Adipocyte (in vitro differentiated cells): ENCODE results near the gene OXSR1.

ENCODE experiments used
- DNase-seq: peaks from one replicate; pipeline ENCODE4 v3.0.0-alpha.2; 2015; ENCODE audit warnings: low read depth
- H3K27me3 ChIP-seq: replicated peaks from 2 replicates; pipeline ENCODE4 v1.7.0; 2013; ENCODE audit warnings: mild to moderate bottlenecking, low read length, moderate library complexity; ENCODE audit not compliant: control insufficient read depth, insufficient read depth
- H3K36me3 ChIP-seq: 2 replicates; pipeline ENCODE4 v1.7.0; 2013; ENCODE audit warnings: low read length, mild to moderate bottlenecking, moderate library complexity; ENCODE audit not compliant: control insufficient read depth, insufficient read depth, severe bottlenecking
- H3K4me1 ChIP-seq: 2 replicates; pipeline ENCODE4 v1.7.0; 2013; ENCODE audit warnings: mild to moderate bottlenecking, low read length, moderate library complexity; ENCODE audit not compliant: control insufficient read depth, insufficient read depth
- H3K4me3 ChIP-seq: 2 replicates; pipeline ENCODE4 v1.7.0; 2013; ENCODE audit warnings: mild to moderate bottlenecking, low read length, moderate library complexity
- H3K9ac ChIP-seq: 2 replicates; pipeline ENCODE4 v1.7.0; 2013; ENCODE audit warnings: mild to moderate bottlenecking, low read length, moderate library complexity
- H3K9me3 ChIP-seq: 2 replicates; pipeline ENCODE4 v1.7.0; 2013; ENCODE audit warnings: mild to moderate bottlenecking, low read length, moderate library complexity; ENCODE audit not compliant: control insufficient read depth

The OXSR1 gene

DNA sequence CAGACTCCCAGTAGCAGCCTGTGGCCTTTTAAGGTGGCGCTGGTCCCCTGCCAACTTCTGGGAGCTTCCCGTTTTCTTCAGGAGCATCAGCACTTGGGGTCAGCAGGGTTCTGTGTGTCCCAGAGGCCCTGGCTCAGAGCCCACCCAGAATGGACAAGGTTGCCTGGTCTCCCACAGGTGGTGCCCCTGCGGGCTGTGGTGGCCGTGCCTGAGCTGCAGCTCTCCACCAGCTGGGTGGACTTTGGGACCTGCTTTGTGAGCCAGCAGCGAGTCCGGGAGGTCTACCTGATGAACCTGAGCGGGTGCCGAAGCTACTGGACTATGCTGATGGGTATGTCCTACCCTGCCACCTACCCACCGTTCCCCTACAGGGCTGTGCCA, 43.9 kb upstream of the OXSR1 start:
- no peak overlapping the region for H3K4me3 ChIP-seq
- no peak overlapping the region for H3K9ac ChIP-seq
- H3K9me3 ChIP-seq = no peaks in the 10 kb centered on the region
- no peaks in the 10 kb centered on the region for H3K27me3 ChIP-seq
- DNase-seq = no peak
- peaks cover 62% of the 10 kb centered on the region for H3K36me3 ChIP-seq
- no peaks in the 10 kb centered on the region for H3K4me1 ChIP-seq

GRCh38 chr3:38121832-38122461, 43.4 kb upstream of the OXSR1 start:
- H3K4me1 ChIP-seq = no peaks in the 10 kb centered on the region
- H3K4me3 ChIP-seq = no peak overlapping the region
- H3K9me3 ChIP-seq = no peaks in the 10 kb centered on the region
- no peak overlapping the region for H3K9ac ChIP-seq
- H3K27me3 ChIP-seq = no peaks in the 10 kb centered on the region
- DNase-seq = no peak
- H3K36me3 ChIP-seq = peaks cover 67% of the 10 kb centered on the region

- no peaks in the 10 kb centered on the region for H3K9me3 ChIP-seq
These were observed 42.5 kb upstream of the OXSR1 start for GRCh38 chr3:38122712-38123290.

DNA sequence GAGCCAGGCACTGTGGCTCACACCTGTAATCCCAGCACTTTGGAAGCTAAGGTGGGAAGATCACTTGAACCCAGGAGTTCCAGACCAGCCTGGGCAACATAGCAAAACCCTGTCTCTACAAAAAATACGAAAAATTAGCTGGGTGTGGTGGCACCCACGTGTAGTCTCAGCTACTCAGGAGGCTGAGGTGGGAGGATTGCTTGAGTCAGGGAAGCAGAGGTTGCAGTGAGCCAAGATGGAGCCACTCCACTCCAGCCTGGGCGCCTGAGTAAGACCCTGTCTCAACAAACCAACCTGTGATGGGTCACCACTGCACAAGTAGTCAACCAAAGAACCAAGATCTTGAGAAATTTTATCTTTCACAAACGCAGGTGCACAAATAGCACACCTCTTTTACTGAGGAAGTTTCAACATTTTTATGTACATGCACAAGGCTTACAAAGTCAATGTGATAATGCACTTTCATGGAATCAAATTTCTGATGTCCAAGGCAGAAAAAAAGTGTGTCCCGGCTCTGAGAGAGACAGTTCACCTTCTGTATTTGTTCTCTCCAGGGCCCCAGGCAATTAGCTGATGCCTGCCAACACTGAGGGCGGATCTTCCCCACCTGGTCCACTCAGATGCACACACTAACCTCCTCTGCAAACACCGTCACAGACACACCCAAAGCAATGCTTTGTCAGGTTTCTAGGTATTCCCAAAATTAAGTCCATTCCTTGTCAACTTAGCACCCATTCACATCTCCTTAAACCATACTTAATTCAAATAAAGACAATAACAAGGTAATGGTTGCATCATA, 40.8 kb upstream of the OXSR1 start:
- Histone ChIP-seq H3K9ac (no peak overlapping the region), H3K27me3 (no peaks in the 10 kb centered on the region), H3K4me1 (peaks cover 2% of the 10 kb centered on the region), H3K36me3 (peaks cover 91% of the 10 kb centered on the region), H3K9me3 (no peaks in the 10 kb centered on the region), H3K4me3 (no peak overlapping the region)
- no peak for DNase-seq

More at GRCh38 chr3:38122712-38123290, 42.5 kb upstream of the OXSR1 start:
- H3K4me1 ChIP-seq = no peaks in the 10 kb centered on the region
- no peak overlapping the region for H3K4me3 ChIP-seq
- H3K9ac ChIP-seq = no peak overlapping the region
- peaks cover 76% of the 10 kb centered on the region for H3K36me3 ChIP-seq
- H3K27me3 ChIP-seq = no peaks in the 10 kb centered on the region
- DNase-seq = no peak

DNA sequence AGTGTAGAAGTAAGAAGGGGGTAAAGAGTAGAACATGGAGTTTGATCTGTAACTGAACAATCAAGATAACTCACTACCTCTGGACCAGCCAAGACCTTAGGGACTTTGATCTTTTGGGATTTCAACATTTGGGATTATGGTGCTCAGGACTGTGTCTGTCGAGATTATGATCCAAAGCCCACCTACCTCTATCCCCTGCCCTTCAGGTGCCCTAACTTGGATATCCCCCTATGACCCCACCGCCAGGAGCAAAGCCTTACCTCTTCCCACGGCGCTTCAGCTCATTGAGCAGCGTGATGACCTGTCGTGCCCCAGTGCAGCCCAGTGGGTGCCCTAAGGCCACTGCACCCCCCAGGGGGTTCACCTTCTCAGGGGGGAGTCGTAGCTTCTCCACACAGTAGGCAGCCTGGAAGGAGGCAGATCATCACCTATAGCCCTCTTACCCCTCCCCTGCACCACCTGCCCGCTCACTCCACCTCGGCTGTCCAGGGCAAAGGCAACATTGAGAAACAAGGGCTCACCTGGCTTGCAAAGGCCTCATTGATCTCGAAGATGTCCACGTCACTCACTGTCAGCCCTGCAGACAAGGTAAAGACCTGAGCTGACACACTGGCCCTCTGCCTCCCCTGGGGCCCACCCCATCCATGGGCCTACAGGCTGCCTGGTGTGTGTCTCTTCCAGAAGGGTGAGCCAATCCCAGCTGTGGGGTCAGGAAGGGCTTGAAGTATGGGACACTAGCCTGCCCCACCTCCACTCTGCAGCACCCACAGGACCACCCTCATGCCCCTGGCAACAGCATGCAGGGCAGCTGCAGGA, 39.8 kb upstream of the OXSR1 start:
- Histone ChIP-seq H3K4me1 (peaks cover 5% of the 10 kb centered on the region), H3K36me3 (peaks cover 94% of the 10 kb centered on the region), H3K27me3 (no peaks in the 10 kb centered on the region), H3K4me3 (no peak overlapping the region), H3K9ac (no peak overlapping the region), H3K9me3 (no peaks in the 10 kb centered on the region)
- no peak for DNase-seq

- Histone ChIP-seq H3K4me3 (no peak overlapping the region), H3K9me3 (no peaks in the 10 kb centered on the region), H3K27me3 (no peaks in the 10 kb centered on the region), H3K9ac (no peak overlapping the region), H3K4me1 (peaks cover 10% of the 10 kb centered on the region), H3K36me3 (peaks cover 94% of the 10 kb centered on the region)
- DNase-seq = no peak
These were observed 39.0 kb upstream of the OXSR1 start for GRCh38 chr3:38126121-38126892.

GRCh38 chr3:38127611-38128302, 37.6 kb upstream of the OXSR1 start:
- Histone ChIP-seq H3K4me1 (peaks cover 10% of the 10 kb centered on the region), H3K9me3 (no peaks in the 10 kb centered on the region), H3K27me3 (no peaks in the 10 kb centered on the region), H3K4me3 (no peak overlapping the region), H3K36me3 (peaks cover 94% of the 10 kb centered on the region), H3K9ac (no peak overlapping the region)
- DNase-seq = no peak

DNA sequence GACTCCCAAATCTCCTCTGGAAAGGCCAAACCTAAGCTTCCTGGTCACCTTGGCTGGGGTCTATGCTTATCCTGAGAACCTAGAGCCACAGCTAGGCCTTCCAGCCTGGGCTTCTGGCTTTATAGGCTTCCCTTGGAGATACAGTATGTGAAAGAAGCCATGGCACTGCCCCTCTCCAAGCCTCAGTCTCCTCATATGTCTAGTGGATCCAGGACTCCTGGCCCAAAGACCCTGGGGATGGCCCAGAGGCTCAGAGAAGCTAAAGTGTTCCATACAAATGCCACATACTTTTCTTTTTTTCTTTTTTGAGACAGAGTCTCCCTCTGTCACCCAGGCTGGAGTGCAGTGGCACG, 37.1 kb upstream of the OXSR1 start:
- H3K36me3 ChIP-seq = peaks cover 94% of the 10 kb centered on the region
- DNase-seq = no peak
- no peaks in the 10 kb centered on the region for H3K27me3 ChIP-seq
- H3K9me3 ChIP-seq = no peaks in the 10 kb centered on the region
- no peak overlapping the region for H3K9ac ChIP-seq
- peaks cover 13% of the 10 kb centered on the region for H3K4me1 ChIP-seq
- no peak overlapping the region for H3K4me3 ChIP-seq

- Histone ChIP-seq H3K9ac (no peak overlapping the region), H3K36me3 (peaks cover 96% of the 10 kb centered on the region), H3K9me3 (no peaks in the 10 kb centered on the region), H3K27me3 (no peaks in the 10 kb centered on the region), H3K4me3 (no peak overlapping the region), H3K4me1 (peaks cover 21% of the 10 kb centered on the region)
- no peak for DNase-seq
These were observed 36.3 kb upstream of the OXSR1 start for GRCh38 chr3:38129058-38129457.

- no peak for DNase-seq
- Histone ChIP-seq H3K9ac (no peak overlapping the region), H3K36me3 (peaks cover 86% of the 10 kb centered on the region)
These were observed 34.7 kb upstream of the OXSR1 start for GRCh38 chr3:38130631-38131065.

More at GRCh38 chr3:38130631-38131065, 34.7 kb upstream of the OXSR1 start:
- Histone ChIP-seq H3K4me1 (peaks cover 32% of the 10 kb centered on the region), H3K27me3 (no peaks in the 10 kb centered on the region), H3K4me3 (no peak overlapping the region), H3K9me3 (no peaks in the 10 kb centered on the region)
